ENCODE measurements around the gene SLC22A17. TPM values are rescaled to one million over a fixed set of nuclear protein-coding genes. Genes with fewer than 3 reads are reported as not detected.

Gene SLC22A17
- total RNA-seq, 3 donors from 2014 or later: 2.3 to 35.5 (median 5.4) TPM

DNA sequence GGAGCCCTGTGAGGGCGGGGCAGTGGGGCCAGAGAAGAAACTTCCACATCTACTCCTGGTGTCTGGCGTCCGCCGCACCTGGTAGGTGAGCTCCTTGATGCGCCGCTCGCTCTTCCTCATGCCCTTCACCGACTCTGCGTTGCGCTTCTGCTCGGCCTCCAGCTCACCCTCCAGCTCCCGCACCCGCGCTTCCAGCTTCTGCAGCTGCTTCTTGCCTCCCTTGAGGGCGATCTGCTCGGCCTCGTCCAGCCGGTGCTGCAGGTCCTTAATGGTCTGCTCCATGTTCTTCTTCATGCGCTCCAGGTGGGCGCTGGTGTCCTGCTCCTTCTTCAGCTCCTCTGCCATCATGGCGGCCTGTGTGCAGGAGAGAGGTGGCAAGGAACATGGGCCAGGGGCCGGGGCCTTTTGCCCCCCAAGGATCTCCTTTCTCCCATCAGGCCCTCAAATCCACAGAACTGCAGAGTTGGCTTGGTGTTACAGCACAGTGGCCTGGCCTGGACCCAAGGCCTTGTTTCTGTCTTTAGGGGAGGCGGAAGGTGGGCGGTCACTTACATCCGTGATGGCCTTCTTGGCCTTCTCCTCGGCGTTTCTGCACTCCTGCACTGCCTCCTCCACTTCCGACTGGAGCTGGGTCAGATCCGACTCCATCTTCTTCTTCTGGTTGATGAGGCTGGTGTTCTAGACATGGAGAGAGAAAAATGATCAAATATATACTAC, 31.8 kb upstream of the SLC22A17 start:
- H3K4me1 ChIP-seq (ENCODE audit: low read depth): no peaks in the 10 kb centered on the region
- no peak overlapping the region for H3K4me3 ChIP-seq
- no peaks in the 10 kb centered on the region for H3K36me3 ChIP-seq (ENCODE audit: low read depth)
- ATAC-seq (no peak), DNase-seq (no peak)
- TF ChIP-seq, protein P1, sequence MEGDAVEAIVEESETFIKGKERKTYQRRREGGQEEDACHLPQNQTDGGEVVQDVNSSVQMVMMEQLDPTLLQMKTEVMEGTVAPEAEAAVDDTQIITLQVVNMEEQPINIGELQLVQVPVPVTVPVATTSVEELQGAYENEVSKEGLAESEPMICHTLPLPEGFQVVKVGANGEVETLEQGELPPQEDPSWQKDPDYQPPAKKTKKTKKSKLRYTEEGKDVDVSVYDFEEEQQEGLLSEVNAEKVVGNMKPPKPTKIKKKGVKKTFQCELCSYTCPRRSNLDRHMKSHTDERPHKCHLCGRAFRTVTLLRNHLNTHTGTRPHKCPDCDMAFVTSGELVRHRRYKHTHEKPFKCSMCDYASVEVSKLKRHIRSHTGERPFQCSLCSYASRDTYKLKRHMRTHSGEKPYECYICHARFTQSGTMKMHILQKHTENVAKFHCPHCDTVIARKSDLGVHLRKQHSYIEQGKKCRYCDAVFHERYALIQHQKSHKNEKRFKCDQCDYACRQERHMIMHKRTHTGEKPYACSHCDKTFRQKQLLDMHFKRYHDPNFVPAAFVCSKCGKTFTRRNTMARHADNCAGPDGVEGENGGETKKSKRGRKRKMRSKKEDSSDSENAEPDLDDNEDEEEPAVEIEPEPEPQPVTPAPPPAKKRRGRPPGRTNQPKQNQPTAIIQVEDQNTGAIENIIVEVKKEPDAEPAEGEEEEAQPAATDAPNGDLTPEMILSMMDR (IDR thresholded peaks at IDR 0.05): no peak
- intact Hi-C loops (cut with DNase I, micrococcal nuclease): no loop called here
- no peaks in the 10 kb centered on the region for H3K9me3 ChIP-seq

GRCh38 chr14:23382731-23383440, 30.2 kb upstream of the SLC22A17 start:
- Histone ChIP-seq H3K4me3 (no peak overlapping the region), H3K4me1 (ENCODE audit: low read depth) (no peaks in the 10 kb centered on the region), H3K36me3 (ENCODE audit: low read depth) (no peaks in the 10 kb centered on the region), H3K9me3 (no peaks in the 10 kb centered on the region)
- DNase-seq (no peak), ATAC-seq (no peak)
- intact Hi-C loops (cut with DNase I, micrococcal nuclease): no loop called here
- TF ChIP-seq, protein P1 (IDR thresholded peaks at IDR 0.05): no peak

DNA sequence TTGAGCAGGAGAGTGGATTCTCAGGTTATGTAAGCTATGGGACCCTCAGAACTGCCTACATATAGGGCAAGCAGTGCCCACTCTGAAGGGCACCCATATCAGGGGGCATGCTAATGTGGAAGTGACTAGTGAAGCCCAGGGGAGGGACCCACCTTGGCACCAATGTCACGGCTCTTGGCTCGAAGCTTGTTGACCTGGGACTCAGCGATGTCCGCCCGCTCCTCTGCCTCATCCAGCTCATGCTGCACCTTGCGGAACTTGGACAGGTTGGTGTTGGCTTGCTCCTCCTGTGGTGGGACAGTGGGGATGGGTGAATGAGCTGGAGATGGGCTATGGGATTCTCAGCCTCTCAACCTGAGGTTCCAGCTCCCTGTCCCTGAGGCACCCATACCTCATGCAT, 29.6 kb upstream of the SLC22A17 start:
- intact Hi-C loops (cut with DNase I, micrococcal nuclease): no loop called here
- Histone ChIP-seq H3K4me1 (ENCODE audit: low read depth) (no peaks in the 10 kb centered on the region), H3K36me3 (ENCODE audit: low read depth) (no peaks in the 10 kb centered on the region), H3K4me3 (no peak overlapping the region), H3K9me3 (no peaks in the 10 kb centered on the region)
- DNase-seq: no peak
- TF ChIP-seq, protein P1 (IDR thresholded peaks at IDR 0.05): no peak
- no peak for ATAC-seq

DNA sequence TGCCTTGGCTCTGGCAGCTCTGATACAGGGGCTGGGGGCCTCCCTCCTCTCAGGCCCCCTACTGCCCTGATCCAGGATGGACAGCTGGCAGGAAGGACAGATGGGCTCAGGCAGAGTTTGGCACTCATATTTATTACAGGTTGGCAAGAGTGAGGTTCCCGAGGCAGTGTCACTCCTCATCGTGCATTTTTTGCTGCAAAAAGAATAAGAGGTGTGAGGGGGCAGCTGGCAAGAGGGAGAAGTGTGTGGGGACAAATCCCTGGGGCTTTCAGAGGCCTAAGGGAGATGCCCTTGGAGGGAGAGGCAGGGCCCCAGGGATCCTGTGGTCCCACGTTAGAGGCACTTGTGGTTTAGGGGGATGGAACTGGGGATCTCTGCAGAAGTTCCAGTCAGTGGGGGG, 29.2 kb upstream of the SLC22A17 start:
- Histone ChIP-seq H3K4me3 (no peak overlapping the region), H3K36me3 (ENCODE audit: low read depth) (no peaks in the 10 kb centered on the region), H3K9me3 (no peaks in the 10 kb centered on the region), H3K4me1 (ENCODE audit: low read depth) (no peaks in the 10 kb centered on the region)
- no peak for ATAC-seq
- intact Hi-C loops (cut with DNase I, micrococcal nuclease): no loop called here
- TF ChIP-seq, protein P1 (IDR thresholded peaks at IDR 0.05): no peak
- no peak for DNase-seq

DNA sequence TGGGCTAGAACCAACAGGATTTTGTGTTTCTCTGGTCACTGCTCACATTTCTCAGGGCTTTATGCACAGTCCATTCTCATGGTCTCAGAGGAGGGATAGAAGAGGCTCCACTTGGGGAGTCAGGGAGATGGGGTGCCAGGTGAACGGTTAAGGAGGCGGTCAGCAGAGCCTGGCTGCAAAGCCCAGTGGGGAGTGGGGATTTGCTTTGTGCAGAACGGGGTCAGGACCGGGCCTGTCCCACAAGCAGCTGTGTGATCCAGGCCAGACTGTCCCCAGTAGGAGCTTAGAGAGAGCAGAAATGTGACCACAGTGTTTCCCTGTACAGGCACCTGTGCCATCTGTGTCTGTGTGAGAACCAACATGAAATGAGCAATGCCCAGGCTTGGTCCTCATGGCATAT, 28.3 kb upstream of the SLC22A17 start:
- Histone ChIP-seq H3K4me1 (ENCODE audit: low read depth) (no peaks in the 10 kb centered on the region), H3K36me3 (ENCODE audit: low read depth) (no peaks in the 10 kb centered on the region), H3K9me3 (no peaks in the 10 kb centered on the region), H3K4me3 (no peak overlapping the region)
- ATAC-seq (no peak), DNase-seq (no peak)
- intact Hi-C loops (cut with DNase I, micrococcal nuclease): no loop called here
- TF ChIP-seq, protein P1 (IDR thresholded peaks at IDR 0.05): no peak
